ENCODE measurements around the gene VWDE.

- TF ChIP-seq EZH2 (IDR thresholded peaks at IDR 0.05; ENCODE audit: insufficient read depth, poor library complexity, severe bottlenecking) (no peak), EZH2phosphoT487 (IDR thresholded peaks at IDR 0.05; ENCODE audit: insufficient read depth, low read depth) (no peak)
Measured at GRCh38 chr7:12389089-12389700, 14.5 kb downstream of the VWDE start.

Data from GM23248 (cell line).